ENCODE results near the gene TTBK2. TPM values are rescaled to one million over a fixed set of nuclear protein-coding genes. Genes with fewer than 3 reads are reported as not detected.

The TTBK2 gene
- total RNA-seq, 1 experiment from 2014 or later = 4.2 TPM

DNA sequence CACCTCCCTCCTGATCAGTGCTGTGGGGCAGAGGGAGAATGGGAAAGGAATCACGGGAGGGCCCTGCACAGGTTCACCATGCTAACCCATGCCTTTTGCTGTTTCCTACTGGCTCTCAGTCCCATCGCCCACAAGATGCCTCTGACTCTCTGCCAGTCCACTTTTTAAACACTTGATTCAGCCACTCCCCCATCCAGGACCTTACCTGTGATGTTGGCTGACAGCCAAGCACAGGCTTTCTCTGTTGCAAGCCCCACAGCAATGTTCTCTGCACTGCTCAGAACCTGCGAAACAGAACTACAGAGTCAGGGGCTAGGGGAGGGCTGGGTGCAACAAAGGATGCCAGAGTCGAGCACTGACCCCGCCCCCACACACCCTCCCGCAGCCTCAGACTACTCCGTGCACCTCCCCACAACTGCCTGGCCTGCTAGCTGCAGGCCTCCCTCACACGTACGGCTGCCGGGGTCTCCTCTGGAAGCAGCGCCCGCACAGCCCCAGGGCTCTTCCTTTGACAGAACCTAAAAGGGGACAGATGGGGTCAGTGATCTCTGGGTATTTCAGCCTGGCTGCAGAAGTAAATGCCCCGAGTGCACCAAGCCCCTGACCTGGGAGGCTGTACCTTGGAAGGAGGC lies 192.7 kb downstream of the TTBK2 start:
- Histone ChIP-seq H3K27me3 (ENCODE audit: control insufficient read depth, insufficient read depth, low read length) (no peaks in the 10 kb centered on the region), H3K36me3 (replicated peaks; ENCODE audit: control insufficient read depth, insufficient read depth, low read length) (peaks cover 40% of the 10 kb centered on the region), H3K4me3 (ENCODE audit: insufficient read depth, low read depth, low read length) (no peak overlapping the region)
- peak; percentile 59 for DNase-seq

DNA sequence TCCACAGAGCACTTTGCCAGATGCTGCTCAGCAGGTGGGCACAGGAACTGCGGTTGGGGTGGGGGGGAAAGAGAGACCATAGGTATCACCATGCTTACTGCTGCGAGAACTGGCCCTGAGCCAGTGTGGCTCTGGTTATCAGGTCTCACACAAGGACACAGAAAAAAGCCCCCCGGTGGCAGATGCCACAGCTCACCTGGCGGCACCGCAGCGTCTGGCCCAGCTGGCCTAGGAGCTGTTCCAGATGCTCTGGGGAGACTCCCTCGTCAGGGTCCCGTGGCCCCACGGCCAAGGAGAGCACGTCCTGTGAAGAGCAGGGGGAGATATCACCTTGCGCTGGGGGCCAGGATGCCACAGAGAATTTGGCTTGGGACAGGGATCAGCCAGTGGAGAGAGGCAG lies 194.5 kb downstream of the TTBK2 start:
- Histone ChIP-seq H3K27me3 (ENCODE audit: control insufficient read depth, insufficient read depth, low read length) (no peaks in the 10 kb centered on the region), H3K4me3 (ENCODE audit: insufficient read depth, low read depth, low read length) (no peak overlapping the region), H3K36me3 (replicated peaks; ENCODE audit: control insufficient read depth, insufficient read depth, low read length) (peaks cover 34% of the 10 kb centered on the region)
- peak; percentile 57 for DNase-seq

DNA sequence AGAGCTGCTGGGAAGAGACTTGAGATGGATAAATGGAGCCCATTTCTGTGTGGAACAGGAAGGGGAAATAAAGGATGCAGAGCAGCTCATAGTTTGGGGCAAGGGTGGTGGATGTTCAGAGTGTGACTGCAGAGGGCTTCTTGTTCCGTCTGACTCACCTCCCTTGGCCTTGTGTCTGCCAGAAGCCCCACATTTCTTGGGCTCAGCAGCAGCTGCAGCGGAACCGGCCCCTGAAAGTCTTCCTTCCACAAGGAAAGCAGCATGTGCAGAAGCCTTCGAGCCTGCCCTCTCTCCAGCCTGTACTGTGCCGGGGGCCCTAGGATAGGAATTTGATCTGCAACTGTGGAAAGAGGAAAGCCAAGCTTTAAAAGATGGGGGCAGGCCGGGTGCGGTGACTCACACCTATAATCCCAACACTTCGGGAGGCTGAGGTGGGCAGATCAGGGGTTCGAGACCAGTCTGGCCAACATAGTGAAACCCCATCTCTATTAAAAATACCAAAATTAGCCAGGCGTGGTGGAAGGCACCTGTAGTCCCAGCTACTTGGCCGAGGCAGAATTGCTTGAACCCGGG lies 195.2 kb downstream of the TTBK2 start:
- Histone ChIP-seq H3K27me3 (ENCODE audit: control insufficient read depth, insufficient read depth, low read length) (no peaks in the 10 kb centered on the region), H3K36me3 (replicated peaks; ENCODE audit: control insufficient read depth, insufficient read depth, low read length) (peaks cover 30% of the 10 kb centered on the region), H3K4me3 (ENCODE audit: insufficient read depth, low read depth, low read length) (no peak overlapping the region)
- DNase-seq = no peak

DNA sequence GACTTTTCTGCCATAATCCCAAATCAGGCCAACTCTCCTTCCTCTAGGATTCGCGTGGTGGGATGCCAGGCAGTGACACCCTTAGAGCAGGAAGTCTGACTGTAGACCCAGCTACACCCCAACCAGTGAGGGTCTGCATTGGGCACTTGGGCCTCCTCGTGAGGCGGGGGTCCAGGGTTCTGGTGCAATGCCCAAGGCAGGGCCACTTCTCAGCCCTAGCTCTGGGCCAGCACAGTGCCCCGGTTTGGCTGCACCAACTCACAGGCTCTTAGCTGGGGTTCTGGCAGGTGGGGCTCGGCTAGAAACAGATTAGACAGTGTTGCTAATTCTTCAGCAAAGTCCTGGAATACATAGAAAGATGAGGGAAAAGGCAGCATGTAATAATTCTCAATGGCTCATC lies 196.3 kb downstream of the TTBK2 start:
- H3K36me3 ChIP-seq (replicated peaks; ENCODE audit: control insufficient read depth, insufficient read depth, low read length) = peaks cover 26% of the 10 kb centered on the region
- no peak for DNase-seq
- H3K4me3 ChIP-seq (ENCODE audit: insufficient read depth, low read depth, low read length) = no peak overlapping the region
- H3K27me3 ChIP-seq (ENCODE audit: control insufficient read depth, insufficient read depth, low read length) = no peaks in the 10 kb centered on the region

DNA sequence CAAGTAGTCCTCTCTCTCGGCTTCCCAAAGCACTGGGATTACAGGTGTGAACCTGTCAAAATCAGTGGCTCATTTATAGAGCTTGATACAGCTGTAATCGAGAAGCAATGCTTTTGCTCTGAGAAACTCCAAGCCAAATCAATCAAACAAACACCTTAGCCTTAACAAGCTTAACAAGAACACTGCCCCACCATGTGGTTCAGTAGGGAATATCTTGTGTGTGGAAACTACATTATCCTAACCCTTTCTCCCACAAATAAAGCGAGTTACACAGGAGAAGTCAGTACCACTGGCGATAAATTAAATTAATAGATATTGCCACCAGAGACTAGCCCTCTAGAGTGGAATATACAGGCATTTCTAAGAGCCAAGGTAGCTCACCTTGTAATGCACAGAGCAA lies 197.5 kb downstream of the TTBK2 start:
- DNase-seq = no peak
- no peak overlapping the region for H3K4me3 ChIP-seq (ENCODE audit: insufficient read depth, low read depth, low read length)
- H3K27me3 ChIP-seq (ENCODE audit: control insufficient read depth, insufficient read depth, low read length) = no peaks in the 10 kb centered on the region
- peaks cover 26% of the 10 kb centered on the region for H3K36me3 ChIP-seq (replicated peaks; ENCODE audit: control insufficient read depth, insufficient read depth, low read length)

DNA sequence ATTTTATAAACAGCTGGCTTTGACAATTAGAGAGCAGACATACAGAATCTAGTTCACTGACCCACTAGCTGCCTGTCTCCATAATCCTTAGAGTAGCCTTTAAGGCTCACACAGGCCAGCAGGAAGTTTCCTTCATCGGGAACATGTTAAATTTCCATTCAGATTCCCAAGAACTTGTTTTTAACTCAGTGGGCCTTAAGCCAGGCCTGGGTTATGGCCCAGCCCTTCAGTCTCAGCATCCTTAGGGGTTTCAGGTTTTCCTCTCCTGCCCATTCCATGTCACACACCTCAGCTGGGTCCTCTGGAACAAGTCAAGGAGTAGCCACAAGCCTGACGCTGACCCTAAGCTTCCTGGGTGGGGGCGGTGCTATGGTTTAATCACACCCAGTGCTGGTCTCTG lies 198.7 kb downstream of the TTBK2 start:
- DNase-seq = no peak
- Histone ChIP-seq H3K4me3 (ENCODE audit: insufficient read depth, low read depth, low read length) (no peak overlapping the region), H3K27me3 (ENCODE audit: control insufficient read depth, insufficient read depth, low read length) (no peaks in the 10 kb centered on the region), H3K36me3 (replicated peaks; ENCODE audit: control insufficient read depth, insufficient read depth, low read length) (peaks cover 21% of the 10 kb centered on the region)

DNA sequence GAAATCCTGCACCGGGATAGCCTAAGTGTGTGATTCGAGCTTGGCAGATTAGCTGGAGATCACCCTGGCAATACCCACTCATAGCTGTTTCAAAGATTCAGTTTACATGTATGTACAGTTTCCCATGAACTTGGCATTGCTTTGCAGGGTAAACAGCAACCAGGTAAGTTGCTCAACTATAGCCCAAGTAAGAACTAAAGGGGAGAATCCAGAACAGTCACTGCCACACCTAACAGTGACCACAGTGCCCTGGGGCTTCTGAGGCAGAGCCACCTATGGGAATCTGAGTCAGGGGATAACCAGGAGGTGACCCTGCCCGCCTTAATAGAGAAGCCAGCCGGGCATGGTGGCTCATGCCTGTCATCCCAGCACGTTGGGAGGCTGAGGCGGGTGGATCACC lies 199.6 kb downstream of the TTBK2 start:
- no peak overlapping the region for H3K4me3 ChIP-seq (ENCODE audit: insufficient read depth, low read depth, low read length)
- H3K27me3 ChIP-seq (ENCODE audit: control insufficient read depth, insufficient read depth, low read length) = no peaks in the 10 kb centered on the region
- DNase-seq = no peak
- H3K36me3 ChIP-seq (replicated peaks; ENCODE audit: control insufficient read depth, insufficient read depth, low read length) = peaks cover 17% of the 10 kb centered on the region

DNA sequence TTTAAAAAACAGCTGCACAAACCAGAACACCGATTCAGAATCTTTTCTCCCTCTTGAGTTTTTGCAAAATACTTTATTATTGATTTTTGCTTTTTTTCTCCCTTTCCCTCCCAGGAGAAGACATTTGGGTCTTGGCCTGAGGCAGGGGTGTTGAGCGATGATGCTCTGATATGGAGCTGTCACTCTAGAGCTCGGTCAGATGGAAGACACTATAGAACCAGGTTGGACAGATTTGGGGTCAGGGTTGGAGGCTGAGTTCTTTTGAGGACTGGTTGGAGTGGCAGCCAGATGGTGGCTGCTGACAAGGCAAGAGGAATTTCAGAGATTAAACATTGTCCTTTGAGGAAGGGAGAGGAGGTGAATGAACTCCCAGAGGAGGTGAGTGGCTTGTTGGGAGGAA lies 200.5 kb downstream of the TTBK2 start:
- H3K4me3 ChIP-seq (ENCODE audit: insufficient read depth, low read depth, low read length) = no peak overlapping the region
- H3K36me3 ChIP-seq (replicated peaks; ENCODE audit: control insufficient read depth, insufficient read depth, low read length) = peaks cover 11% of the 10 kb centered on the region
- DNase-seq = no peak
- no peaks in the 10 kb centered on the region for H3K27me3 ChIP-seq (ENCODE audit: control insufficient read depth, insufficient read depth, low read length)

DNA sequence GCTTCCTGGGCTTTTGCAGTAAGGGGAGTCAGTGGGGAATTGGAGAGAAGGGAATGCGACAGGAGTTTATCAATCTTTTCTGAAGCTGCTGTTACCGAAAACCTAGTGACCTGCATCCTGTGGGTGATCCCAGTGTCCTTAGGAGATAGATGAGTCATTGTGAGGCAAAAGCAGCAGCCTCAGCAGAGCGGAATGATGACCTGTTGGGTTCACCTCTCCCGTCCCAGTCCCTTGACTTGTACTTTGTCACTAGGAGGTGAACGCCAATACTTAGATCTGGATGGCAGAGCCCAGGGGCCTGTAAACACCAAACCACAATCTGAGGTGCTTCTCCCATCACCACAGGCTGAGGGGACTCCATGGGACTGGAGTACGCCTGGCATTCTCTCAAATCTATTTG lies 201.5 kb downstream of the TTBK2 start:
- Histone ChIP-seq H3K4me3 (ENCODE audit: insufficient read depth, low read depth, low read length) (no peak overlapping the region), H3K27me3 (ENCODE audit: control insufficient read depth, insufficient read depth, low read length) (no peaks in the 10 kb centered on the region), H3K36me3 (replicated peaks; ENCODE audit: control insufficient read depth, insufficient read depth, low read length) (peaks cover under 1% of the 10 kb centered on the region)
- DNase-seq = no peak

DNA sequence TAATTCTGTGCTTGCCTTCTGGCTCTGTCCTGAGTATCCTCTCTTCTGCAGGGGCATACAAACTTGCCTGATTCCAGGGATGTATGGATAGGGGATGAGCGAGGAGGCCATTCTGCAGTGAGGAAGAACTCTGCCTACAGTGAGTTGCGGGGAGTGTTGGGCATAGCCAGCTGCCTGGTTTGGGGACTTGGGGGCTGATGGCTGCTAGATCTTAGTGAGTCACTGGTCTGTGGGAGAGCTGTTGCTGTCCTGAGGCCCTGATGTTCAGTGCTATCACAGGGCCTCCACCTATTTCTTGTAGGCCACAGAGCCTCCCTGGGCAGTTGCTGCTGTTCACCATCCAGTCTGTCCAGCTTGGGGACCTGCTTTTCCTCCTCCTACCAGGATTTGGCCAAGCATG lies 204.0 kb downstream of the TTBK2 start:
- Histone ChIP-seq H3K4me3 (ENCODE audit: insufficient read depth, low read depth, low read length) (no peak overlapping the region), H3K27me3 (ENCODE audit: control insufficient read depth, insufficient read depth, low read length) (no peaks in the 10 kb centered on the region)
- no peak for DNase-seq

DNA sequence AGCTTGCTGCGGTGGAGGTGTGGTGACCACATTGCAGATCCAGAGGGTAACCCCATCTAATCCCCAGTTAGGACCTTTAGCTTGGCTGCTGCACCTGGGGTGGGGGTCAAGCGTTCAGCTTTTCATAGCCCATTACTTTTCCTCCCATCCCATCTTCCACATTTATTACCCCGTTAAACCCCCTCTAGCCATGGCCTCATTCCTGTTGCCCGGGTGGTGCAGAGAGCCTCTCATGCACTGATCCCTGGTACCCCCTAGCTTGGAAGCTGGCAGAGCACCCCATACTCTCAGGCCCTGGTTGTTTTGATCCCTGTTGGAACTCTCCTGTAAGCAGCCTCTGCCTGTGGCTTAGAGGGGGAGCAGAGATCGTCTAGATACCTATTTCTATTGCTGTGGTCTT lies 204.5 kb downstream of the TTBK2 start:
- H3K36me3 ChIP-seq (replicated peaks; ENCODE audit: control insufficient read depth, insufficient read depth, low read length) = no peaks in the 10 kb centered on the region; the same call in 1 of the 2 replicates
- DNase-seq = no peak
- H3K4me3 ChIP-seq (ENCODE audit: insufficient read depth, low read depth, low read length) = no peak overlapping the region
- H3K27me3 ChIP-seq (ENCODE audit: control insufficient read depth, insufficient read depth, low read length) = no peaks in the 10 kb centered on the region

More for the DNA sequence above, 204.0 kb downstream of the TTBK2 start:
- no peaks in the 10 kb centered on the region; the same call in 1 of the 2 replicates for H3K36me3 ChIP-seq (replicated peaks; ENCODE audit: control insufficient read depth, insufficient read depth, low read length)

DNA sequence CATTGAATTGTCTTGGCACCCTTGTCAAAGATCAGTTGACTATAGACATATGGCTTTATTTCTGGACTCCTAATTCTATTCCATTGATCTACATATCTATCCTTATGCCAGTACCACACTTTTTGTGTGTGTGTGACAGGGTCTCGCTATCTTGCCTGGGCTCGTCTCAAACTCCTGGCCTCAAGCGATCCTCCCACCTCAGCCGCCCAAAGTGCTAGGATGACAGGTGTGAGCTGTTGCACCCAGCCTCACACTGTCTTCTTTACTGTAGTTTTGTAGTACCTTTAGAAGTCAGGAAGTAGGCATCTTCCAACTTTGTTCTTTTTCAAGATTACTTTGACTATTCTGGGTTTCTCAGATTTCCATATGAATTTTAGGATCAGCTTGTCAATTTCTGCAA lies 208.0 kb downstream of the TTBK2 start:
- DNase-seq = no peak
- no peaks in the 10 kb centered on the region for H3K36me3 ChIP-seq (replicated peaks; ENCODE audit: control insufficient read depth, insufficient read depth, low read length)
- no peak overlapping the region for H3K4me3 ChIP-seq (ENCODE audit: insufficient read depth, low read depth, low read length)
- H3K27me3 ChIP-seq (ENCODE audit: control insufficient read depth, insufficient read depth, low read length) = no peaks in the 10 kb centered on the region

DNA sequence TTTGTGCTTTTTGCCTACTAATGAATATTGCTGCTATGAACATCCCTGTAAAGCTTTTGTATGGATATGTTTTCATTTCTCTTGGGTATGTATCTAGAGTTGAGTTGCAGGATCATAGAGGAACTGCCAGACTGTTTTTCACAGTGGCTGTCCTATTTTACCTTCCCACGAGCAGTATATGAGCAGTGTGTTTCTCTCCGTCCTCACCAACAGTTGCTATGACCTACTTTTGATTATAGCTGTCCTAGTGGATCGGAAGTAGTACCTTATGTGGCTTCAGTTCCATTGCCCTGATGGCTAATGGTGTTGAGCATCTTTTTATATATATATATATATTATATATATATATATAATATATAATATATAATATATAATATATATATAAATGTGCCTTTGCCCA lies 208.8 kb downstream of the TTBK2 start:
- H3K27me3 ChIP-seq (ENCODE audit: control insufficient read depth, insufficient read depth, low read length) = no peaks in the 10 kb centered on the region
- no peaks in the 10 kb centered on the region for H3K36me3 ChIP-seq (replicated peaks; ENCODE audit: control insufficient read depth, insufficient read depth, low read length)
- DNase-seq = no peak
- no peak overlapping the region for H3K4me3 ChIP-seq (ENCODE audit: insufficient read depth, low read depth, low read length)

DNA sequence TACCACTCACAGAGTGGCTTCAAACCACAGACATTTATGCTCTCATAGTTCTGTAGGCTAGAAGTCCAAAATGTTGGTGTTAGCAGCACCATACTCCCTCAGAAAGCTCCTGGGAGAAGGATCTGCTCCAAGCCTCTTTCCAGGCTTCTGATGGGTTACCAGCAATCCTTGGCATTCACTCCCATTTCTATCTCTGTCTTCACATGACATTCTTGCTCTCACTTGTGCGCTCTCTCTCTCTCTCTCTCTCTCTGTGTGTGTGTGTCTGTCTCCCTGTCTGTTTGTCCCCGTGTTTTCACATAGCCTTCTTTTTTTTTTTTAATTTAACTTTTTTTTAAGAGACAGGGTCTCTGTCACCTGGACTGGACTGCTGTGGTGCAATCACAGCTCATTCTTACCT lies 209.9 kb downstream of the TTBK2 start:
- no peak overlapping the region for H3K4me3 ChIP-seq (ENCODE audit: insufficient read depth, low read depth, low read length)
- DNase-seq = no peak

DNA sequence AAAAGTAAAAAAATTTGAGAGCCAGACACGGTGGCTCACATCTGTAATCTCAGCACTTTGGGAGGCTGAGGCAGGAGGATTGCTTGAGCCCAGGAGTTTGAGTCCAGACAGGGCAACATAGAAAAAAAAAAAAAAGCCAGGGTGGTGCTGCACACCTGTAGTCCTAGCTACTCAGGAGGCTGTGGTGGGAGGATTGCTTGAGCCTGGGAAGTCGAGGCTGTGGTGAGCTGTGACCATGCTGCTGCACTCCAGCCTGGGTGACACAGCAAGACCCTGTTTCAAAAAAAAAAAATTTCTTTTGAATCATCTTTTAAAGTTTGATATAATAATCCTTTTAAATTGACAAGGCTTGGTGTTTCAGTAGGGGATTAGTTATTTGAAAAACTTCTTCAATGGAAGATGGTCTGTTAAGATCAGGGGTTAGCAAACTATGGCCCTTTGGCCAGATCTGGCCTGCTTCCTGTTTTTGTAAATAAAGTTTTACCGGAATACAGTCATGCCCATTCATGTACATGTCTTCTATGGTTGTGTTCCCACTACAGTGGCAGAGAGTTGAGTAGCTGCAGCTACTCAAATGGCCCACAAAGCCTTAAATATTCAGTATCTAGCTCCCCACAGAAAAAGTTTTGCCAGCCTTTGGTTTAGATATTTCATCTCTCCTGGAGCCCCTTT lies 212.6 kb downstream of the TTBK2 start:
- Histone ChIP-seq H3K4me3 (ENCODE audit: insufficient read depth, low read depth, low read length) (no peak overlapping the region), H3K27me3 (ENCODE audit: control insufficient read depth, insufficient read depth, low read length) (no peaks in the 10 kb centered on the region), H3K36me3 (replicated peaks; ENCODE audit: control insufficient read depth, insufficient read depth, low read length) (no peaks in the 10 kb centered on the region)
- DNase-seq = no peak

More for the DNA sequence above, 209.9 kb downstream of the TTBK2 start:
- no peaks in the 10 kb centered on the region for H3K27me3 ChIP-seq (ENCODE audit: control insufficient read depth, insufficient read depth, low read length)
- H3K36me3 ChIP-seq (replicated peaks; ENCODE audit: control insufficient read depth, insufficient read depth, low read length) = no peaks in the 10 kb centered on the region

All from H7 (cell line).